Cerebellar nuclear complex (tissue), 1 donor: Measurements from ENCODE around the gene IFIT1.
"Not testable (repeated sequence)": the region's sequence is repeated elsewhere in the genome, so short reads cannot be mapped to it uniquely, and the experiment has no call there.

Experiments used
- DNase-seq, 2 experiments: peaks; one replicate each; lab custom pipeline; 2025; lab: John Stamatoyannopoulos, UW

The IFIT1 gene

GRCh38 chr10:89364531-89364930 is 27.9 kb upstream of the IFIT1 start:
- no peak for DNase-seq

- DNase-seq: no peak
Observed at GRCh38 chr10:89367529-89367928, 24.9 kb upstream of the IFIT1 start.

- DNase-seq: no peak
Observed at GRCh38 chr10:89368129-89368528, 24.3 kb upstream of the IFIT1 start.

- no peak for DNase-seq
Observed at GRCh38 chr10:89369156-89370105, 23.0 kb upstream of the IFIT1 start.

- DNase-seq: no peak
Observed at GRCh38 chr10:89371079-89371478, 21.3 kb upstream of the IFIT1 start.

GRCh38 chr10:89371987-89372386 is 20.4 kb upstream of the IFIT1 start:
- no peak for DNase-seq

GRCh38 chr10:89373916-89374711 is 18.3 kb upstream of the IFIT1 start:
- DNase-seq: peak; percentile 49 to 77

- peak in 1 of 2 experiments; percentile 45 for DNase-seq
Observed at GRCh38 chr10:89374713-89375141, 17.7 kb upstream of the IFIT1 start.

- no peak for DNase-seq
Observed at GRCh38 chr10:89377705-89378637, 14.5 kb upstream of the IFIT1 start, which contains the start of gene IFIT1B. Gene IFIT1B, plus strand, starts transcription at chr10:89378056. Its CDS starts 80 bp downstream, at chr10:89378136.

- no peak for DNase-seq
Observed at GRCh38 chr10:89379103-89379502, 13.3 kb upstream of the IFIT1 start.

GRCh38 chr10:89382757-89383156 is 9.7 kb upstream of the IFIT1 start:
- no peak for DNase-seq

- no peak for DNase-seq
Observed at GRCh38 chr10:89384474-89385340, 7.7 kb upstream of the IFIT1 start.

GRCh38 chr10:89388806-89389205 is 3.6 kb upstream of the IFIT1 start:
- DNase-seq: no peak

GRCh38 chr10:89389254-89389653 is 3.2 kb upstream of the IFIT1 start:
- peak in 1 of 2 experiments; percentile 3 for DNase-seq

- DNase-seq: no peak
Observed at GRCh38 chr10:89390476-89391225, 1.8 kb upstream of the IFIT1 start.

- not testable (repeated sequence) for DNase-seq
Observed at GRCh38 chr10:89391226-89391576, 1.2 kb upstream of the IFIT1 start.

GRCh38 chr10:89392974-89393373 is 551 bp downstream of the IFIT1 start:
- peak in 1 of 2 experiments; percentile 9 for DNase-seq

GRCh38 chr10:89393898-89394297 is 1.5 kb downstream of the IFIT1 start:
- no peak for DNase-seq

- DNase-seq: no peak
Observed at GRCh38 chr10:89395141-89395540, 2.7 kb downstream of the IFIT1 start.
